CD14-positive monocyte (primary cell): ENCODE results near the gene ELAC1. TPM values are rescaled to one million over a fixed set of nuclear protein-coding genes. Genes with fewer than 3 reads are reported as not detected.
"Not testable (repeated sequence)": the region's sequence is repeated elsewhere in the genome, so short reads cannot be mapped to it uniquely, and the experiment has no call there.

Experiments used
- DNase-seq, 3 donors: peaks; one replicate each; pipeline ENCODE4 v3.0.0-alpha.2; 2011 to 2022
- H2AFZ ChIP-seq: 2 replicates; pipeline ENCODE4 v1.6.0; 2012; ENCODE audit warnings: mild to moderate bottlenecking, low read depth, low read length, inconsistent platforms; ENCODE audit not compliant: insufficient read depth, poor library complexity, severe bottlenecking
- H3K27ac ChIP-seq, 2 donors: 1 replicate in 1 of 2; 2 replicates in 1 of 2; pipeline ENCODE4 v1.5.1; 2012 to 2013; ENCODE audit warnings: low read length in 2 of 2, control low read depth in 1 of 2, inconsistent platforms in 1 of 2, low read depth in 1 of 2, mild to moderate bottlenecking in 1 of 2
- H3K27me3 ChIP-seq, 2 donors: one replicate each; pipeline versions ENCODE4 v1.6.0 to v1.6.1; 2011 to 2013; ENCODE audit warnings: low read length in 2 of 2; ENCODE audit not compliant: control insufficient read depth in 2 of 2, insufficient read depth in 2 of 2
- H3K36me3 ChIP-seq, 2 donors: replicated peaks in 1 of 2; 1 replicate in 1 of 2; 2 replicates in 1 of 2; pipeline versions ENCODE4 v1.5.1 to v1.6.1; 2012 to 2013; ENCODE audit warnings: low read length in 2 of 2, control low read depth in 1 of 2, inconsistent platforms in 1 of 2, mild to moderate bottlenecking in 1 of 2; ENCODE audit not compliant: insufficient read depth in 2 of 2, control insufficient read depth in 1 of 2
- H3K4me1 ChIP-seq, 2 donors: 1 replicate in 1 of 2; 2 replicates in 1 of 2; pipeline versions ENCODE4 v1.5.1 to v1.6.1; 2012 to 2013; ENCODE audit warnings: low read length in 2 of 2, control low read depth in 1 of 2, inconsistent platforms in 1 of 2, mild to moderate bottlenecking in 1 of 2, moderate library complexity in 1 of 2; ENCODE audit not compliant: insufficient read depth in 2 of 2, control insufficient read depth in 1 of 2
- H3K4me2 ChIP-seq: replicated peaks from 2 replicates; pipeline ENCODE3; 2012; ENCODE audit warnings: low read length, moderate library complexity, mild to moderate bottlenecking; ENCODE audit not compliant: poor library complexity, severe bottlenecking; ENCODE audit errors: extremely low read depth
- H3K4me3 ChIP-seq, 3 experiments: fragments of 200-600 bp in 1 of 3; sonication (generic) in 1 of 3; replicated peaks in 1 of 3; 1 replicate in 2 of 3; 2 replicates in 1 of 3; pipeline ENCODE4 v1.5.1; 2011 to 2013; ENCODE audit warnings: low read length in 3 of 3, mild to moderate bottlenecking in 3 of 3, control low read depth in 2 of 3, low read depth in 2 of 3, inconsistent platforms in 1 of 3, moderate library complexity in 1 of 3
- H3K79me2 ChIP-seq: 2 replicates; pipeline ENCODE4 v1.6.0; 2012; ENCODE audit warnings: mild to moderate bottlenecking, control low read depth, inconsistent platforms, low read length, moderate library complexity; ENCODE audit not compliant: insufficient read depth
- H3K9ac ChIP-seq: 2 replicates; pipeline ENCODE4 v1.6.0; 2017; ENCODE audit warnings: low read length, mild to moderate bottlenecking; ENCODE audit not compliant: insufficient read depth, poor library complexity, severe bottlenecking
- H3K9me3 ChIP-seq, 2 donors: replicated peaks in 1 of 2; 1 replicate in 1 of 2; 2 replicates in 1 of 2; pipeline versions ENCODE4 v1.5.1 to v1.6.1; 2012 to 2013; ENCODE audit warnings: low read length in 2 of 2, control low read depth in 1 of 2; ENCODE audit not compliant: control insufficient read depth in 1 of 2, insufficient read depth in 1 of 2
- H4K20me1 ChIP-seq: 2 replicates; pipeline ENCODE4 v1.6.0; 2012; ENCODE audit warnings: mild to moderate bottlenecking, low read length, control low read depth, moderate library complexity; ENCODE audit not compliant: insufficient read depth
- H3K27ac Mint-ChIP-seq, 7 donors: one replicate each; pipeline ENCODE4 v1.8.0; 2020; ENCODE audit warnings: mild to moderate bottlenecking in 7 of 7, mixed read lengths in 7 of 7, moderate library complexity in 6 of 7, inconsistent platforms in 2 of 7
- H3K27me3 Mint-ChIP-seq, 3 donors: one replicate each; pipeline ENCODE4 v1.8.0; 2021 to 2022; ENCODE audit warnings: low read depth in 3 of 3, mild to moderate bottlenecking in 3 of 3, mixed read lengths in 3 of 3, moderate library complexity in 3 of 3, inconsistent platforms in 1 of 3
- H3K36me3 Mint-ChIP-seq, 2 donors: one replicate each; pipeline ENCODE4 v1.8.0; 2020; ENCODE audit warnings: mixed read lengths in 2 of 2, inconsistent platforms in 1 of 2, mild to moderate bottlenecking in 1 of 2
- H3K4me1 Mint-ChIP-seq: one replicate; pipeline ENCODE4 v1.8.0; 2020; ENCODE audit warnings: mild to moderate bottlenecking, mixed read lengths
- H3K4me3 Mint-ChIP-seq, 2 donors: one replicate each; pipeline ENCODE4 v1.8.0; 2020; ENCODE audit warnings: mild to moderate bottlenecking in 2 of 2, mixed read lengths in 2 of 2, moderate library complexity in 1 of 2
- H3K9me3 Mint-ChIP-seq, 7 donors: one replicate each; pipeline ENCODE4 v1.8.0; 2020 to 2022; ENCODE audit warnings: mixed read lengths in 7 of 7, mild to moderate bottlenecking in 6 of 7, moderate library complexity in 6 of 7, inconsistent platforms in 2 of 7
- WGBS: methylation state at CpG from one replicate; pipeline ENCODE4 v1.1.5; 2013; ENCODE audit warnings: missing lambda C conversion rate; ENCODE audit not compliant: insufficient coverage; 5-methylcytosine and 5-hydroxymethylcytosine counted together
- intact Hi-C, 2 donors: fragments of 100-400 bp; cut with micrococcal nuclease; formaldehyde crosslinking; loops; one replicate each; pipeline versions ENCODE4 v1.15.0 to v1.15.1; 2023
- polyA plus RNA-seq, 3 donors: library from polyadenylated mRNA; depleted of rRNA in 1 of 3; unstranded in 2 of 3; stranded (reverse) in 1 of 3; fragments of 300-500 nt in 2 of 3; fragments of >200 nt in 1 of 3; fragmentation: Illumina TruSeq in 2 of 3; gene quantifications; 1 replicate in 2 of 3; 2 replicates in 1 of 3; pipeline ENCODE4 v1.2.3, GENCODE V29; 2012 to 2021
- TF ChIP-seq, protein P1 (sequence below): fragments of 200-600 bp; IDR thresholded peaks from one replicate; pipeline ENCODE4 v1.8.0; 2022; ENCODE audit warnings: antibody characterized with exemption, mild to moderate bottlenecking

The ELAC1 gene
- polyA plus RNA-seq, 3 donors, result 2.6 to 11.5 (median 4.5) TPM

GRCh38 chr18:50970006-50970405 is 2.2 kb downstream of the ELAC1 start:
- Histone ChIP-seq H3K4me2 (no peak overlapping the region), H3K4me3 (no peak overlapping the region), H3K27me3 (no peaks in the 10 kb centered on the region), H3K9me3 (no peaks in the 10 kb centered on the region), H3K27ac (no peak overlapping the region), H2AFZ (no peak overlapping the region), H3K9ac (no peak overlapping the region), H3K4me1 (peaks cover 11 to 15% of the 10 kb centered on the region in 2 donors), H3K79me2 (peaks cover 19% of the 10 kb centered on the region), H4K20me1 (no peaks in the 10 kb centered on the region), H3K36me3 (peaks cover 6 to 9% of the 10 kb centered on the region in 2 donors)
- intact Hi-C loops, result no loop called here
- Mint-ChIP-seq H3K27me3 (no peaks in the 10 kb centered on the region), H3K27ac (no peak overlapping the region), H3K4me1 (peaks cover 23% of the 10 kb centered on the region), H3K9me3 (peaks cover 0 to 4% (median 0%) of the 10 kb centered on the region in 7 donors), H3K36me3 (peaks cover 7 to 8% of the 10 kb centered on the region in 2 donors), H3K4me3 (no peak overlapping the region)
- TF ChIP-seq, protein P1, sequence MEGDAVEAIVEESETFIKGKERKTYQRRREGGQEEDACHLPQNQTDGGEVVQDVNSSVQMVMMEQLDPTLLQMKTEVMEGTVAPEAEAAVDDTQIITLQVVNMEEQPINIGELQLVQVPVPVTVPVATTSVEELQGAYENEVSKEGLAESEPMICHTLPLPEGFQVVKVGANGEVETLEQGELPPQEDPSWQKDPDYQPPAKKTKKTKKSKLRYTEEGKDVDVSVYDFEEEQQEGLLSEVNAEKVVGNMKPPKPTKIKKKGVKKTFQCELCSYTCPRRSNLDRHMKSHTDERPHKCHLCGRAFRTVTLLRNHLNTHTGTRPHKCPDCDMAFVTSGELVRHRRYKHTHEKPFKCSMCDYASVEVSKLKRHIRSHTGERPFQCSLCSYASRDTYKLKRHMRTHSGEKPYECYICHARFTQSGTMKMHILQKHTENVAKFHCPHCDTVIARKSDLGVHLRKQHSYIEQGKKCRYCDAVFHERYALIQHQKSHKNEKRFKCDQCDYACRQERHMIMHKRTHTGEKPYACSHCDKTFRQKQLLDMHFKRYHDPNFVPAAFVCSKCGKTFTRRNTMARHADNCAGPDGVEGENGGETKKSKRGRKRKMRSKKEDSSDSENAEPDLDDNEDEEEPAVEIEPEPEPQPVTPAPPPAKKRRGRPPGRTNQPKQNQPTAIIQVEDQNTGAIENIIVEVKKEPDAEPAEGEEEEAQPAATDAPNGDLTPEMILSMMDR, result no peak
- no peak for DNase-seq
- WGBS, result no CpG with 5 or more reads among the region's 2 CpGs

DNA sequence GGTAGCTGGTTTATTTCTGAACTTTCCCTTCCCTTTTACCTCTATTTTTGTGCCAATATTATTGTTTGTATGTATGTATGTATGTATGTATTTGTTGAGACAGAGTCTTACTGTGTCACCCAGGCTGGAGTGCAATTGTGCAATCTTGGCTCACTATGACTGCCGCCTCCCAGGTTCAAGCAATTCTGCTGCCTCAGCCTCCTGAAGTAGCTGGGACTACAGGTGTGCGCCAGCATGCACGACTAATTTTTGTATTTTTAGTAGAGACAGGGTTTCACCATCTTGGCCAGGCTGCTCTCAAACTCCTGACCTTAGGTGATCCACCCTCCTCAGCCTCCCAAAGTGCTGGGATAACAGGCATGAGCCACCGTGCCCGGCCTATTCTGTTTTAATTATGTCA is 4.6 kb downstream of the ELAC1 start:
- H3K27ac ChIP-seq, H3K27me3 ChIP-seq, H3K27me3 Mint-ChIP-seq, H3K4me3 ChIP-seq, H3K4me3 Mint-ChIP-seq, H2AFZ ChIP-seq, H3K4me2 ChIP-seq, intact Hi-C loops, H4K20me1 ChIP-seq, H3K9ac ChIP-seq: not testable (repeated sequence)
- peaks cover 13 to 20% (median 17%) of the 10 kb centered on the region in 7 donors for H3K9me3 Mint-ChIP-seq
- Histone ChIP-seq H3K79me2 (peaks cover 19% of the 10 kb centered on the region), H3K9me3 (peaks cover 12 to 18% of the 10 kb centered on the region in 2 donors), H3K4me1 (peaks cover 9 to 13% of the 10 kb centered on the region in 2 donors), H3K36me3 (peaks cover 29 to 33% of the 10 kb centered on the region in 2 donors)
- peaks cover 30 to 31% of the 10 kb centered on the region in 2 donors for H3K36me3 Mint-ChIP-seq
- peak; percentile 4 to 26 (median 6) for DNase-seq
- WGBS, result 80% methylated on average over 1 of the region's 5 CpGs
- peak overlapping the region in 2 of 7 donors; percentile 48 to 59 for H3K27ac Mint-ChIP-seq
- peaks cover 23% of the 10 kb centered on the region for H3K4me1 Mint-ChIP-seq
